HG03103 (cell line): ENCODE measurements around the gene CIRBP.

Source experiments
- ATAC-seq: cut with Tn5 transposase; IDR thresholded peaks from one replicate; pipeline ENCODE4 v1.9.1; 2021; ENCODE audit warnings: low read depth; ENCODE audit not compliant: unreplicated experiment

Gene CIRBP

GRCh38 chr19:1288833-1289685 is 19.9 kb downstream of the CIRBP start:
- no peak for ATAC-seq

- ATAC-seq, result no peak
Measured at GRCh38 chr19:1289686-1290025, 20.5 kb downstream of the CIRBP start.

GRCh38 chr19:1290196-1290702 is 21.1 kb downstream of the CIRBP start:
- ATAC-seq, result no peak

GRCh38 chr19:1290703-1291651 is 21.8 kb downstream of the CIRBP start:
- ATAC-seq, result no peak

- ATAC-seq, result no peak
Measured at GRCh38 chr19:1291761-1292418, 22.8 kb downstream of the CIRBP start.

DNA sequence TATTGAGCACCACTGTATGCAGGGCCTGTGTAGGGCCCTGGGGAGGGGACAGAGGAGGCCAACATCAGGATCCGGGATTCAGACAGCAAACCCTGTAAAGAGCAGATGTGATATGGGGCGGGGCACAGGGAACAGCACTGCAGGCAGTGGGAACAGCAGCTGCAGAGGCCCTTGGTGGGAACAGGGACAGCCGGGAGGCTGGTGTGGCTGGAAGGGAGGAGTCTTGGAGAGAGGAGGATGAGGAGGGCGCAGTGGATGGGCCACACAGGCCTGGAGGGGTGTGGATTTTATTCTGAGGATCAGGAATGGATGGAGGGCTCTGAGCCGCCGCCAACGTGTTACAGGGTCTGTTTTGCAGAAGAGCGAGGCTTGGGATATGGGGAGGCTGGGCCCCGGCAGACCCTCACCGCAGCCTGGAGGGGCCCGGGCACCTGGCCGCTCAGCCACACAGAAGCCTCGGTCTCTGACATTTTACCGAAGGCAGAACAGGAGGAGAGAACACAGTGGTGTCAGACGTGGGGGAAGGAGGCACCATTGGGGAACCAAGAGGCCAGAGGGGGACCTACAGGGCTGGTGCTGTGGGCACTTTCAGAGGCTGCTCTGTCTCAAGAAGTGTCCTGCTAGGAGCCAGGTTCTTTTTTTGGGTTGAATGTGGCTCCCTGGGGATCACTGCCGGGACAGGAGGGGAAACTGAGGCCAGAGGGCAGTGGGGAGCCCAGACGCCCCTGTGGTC is 23.5 kb downstream of the CIRBP start:
- ATAC-seq, result no peak

DNA sequence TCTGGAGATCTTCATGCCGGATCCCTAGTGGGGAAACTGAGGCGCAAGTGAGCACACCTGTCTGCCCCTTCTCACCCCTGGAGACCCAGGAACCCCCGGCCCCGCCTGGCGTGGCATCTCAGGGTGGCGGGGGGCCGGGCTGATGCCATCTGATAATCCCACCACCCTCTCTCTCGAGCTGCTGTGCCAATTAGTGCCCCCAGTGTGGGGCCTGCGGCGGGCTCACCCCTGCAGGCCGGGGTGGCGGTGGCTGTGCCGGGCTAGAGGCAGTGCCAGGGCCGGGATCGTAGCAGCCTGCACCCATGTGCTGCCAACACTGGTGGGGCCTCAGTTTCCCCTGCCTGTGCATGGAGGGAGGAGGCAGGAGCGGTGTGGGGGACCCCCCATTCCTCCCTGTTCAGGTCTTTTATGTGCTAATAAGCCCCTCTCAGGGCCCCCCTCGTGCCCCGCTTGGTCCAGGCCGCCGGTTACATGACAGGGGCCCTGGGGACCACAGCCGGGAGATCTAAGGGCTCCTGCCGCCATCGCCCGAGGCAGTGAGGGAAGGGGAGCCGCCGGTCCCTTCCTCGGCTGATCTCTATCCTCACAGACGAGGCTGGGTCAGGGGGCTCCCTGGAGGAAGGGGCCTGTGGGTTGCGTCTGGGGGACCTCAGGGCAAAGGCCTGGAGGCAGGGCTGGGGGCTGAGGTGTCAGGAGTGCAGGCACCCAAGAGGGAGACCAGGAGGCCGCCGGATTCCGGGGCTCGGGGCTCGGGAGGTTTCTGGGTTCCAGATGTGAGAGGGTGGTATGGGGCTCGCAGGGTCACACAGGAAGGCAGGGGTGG is 24.9 kb downstream of the CIRBP start:
- ATAC-seq, result no peak

DNA sequence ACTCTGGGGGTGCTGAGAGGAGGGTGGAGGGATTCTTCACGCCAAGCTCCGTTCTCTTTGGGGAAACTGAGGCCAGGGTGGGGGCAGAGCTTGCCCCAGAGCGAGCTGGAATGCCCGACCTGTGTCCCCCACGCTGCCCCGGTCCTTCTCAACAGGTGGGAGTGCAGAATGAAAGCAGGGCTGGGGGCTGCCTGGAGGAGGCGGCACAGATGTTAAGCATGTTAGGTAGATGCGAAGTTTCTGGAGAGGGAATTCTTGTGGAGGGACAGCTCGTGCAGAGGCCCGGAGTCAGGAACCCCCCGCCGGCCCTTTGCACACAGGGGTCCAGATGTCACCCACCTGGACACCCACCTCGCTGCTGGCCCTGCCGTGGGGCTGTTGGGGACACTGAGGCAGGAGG is 25.6 kb downstream of the CIRBP start:
- no peak for ATAC-seq

GRCh38 chr19:1295169-1296012 is 26.3 kb downstream of the CIRBP start:
- no peak for ATAC-seq

- no peak for ATAC-seq
Measured at GRCh38 chr19:1296078-1296477, 26.9 kb downstream of the CIRBP start.

- ATAC-seq, result no peak
Measured at GRCh38 chr19:1296575-1297271, 27.6 kb downstream of the CIRBP start.

- ATAC-seq, result no peak
Measured at GRCh38 chr19:1298235-1298634, 29.1 kb downstream of the CIRBP start.

DNA sequence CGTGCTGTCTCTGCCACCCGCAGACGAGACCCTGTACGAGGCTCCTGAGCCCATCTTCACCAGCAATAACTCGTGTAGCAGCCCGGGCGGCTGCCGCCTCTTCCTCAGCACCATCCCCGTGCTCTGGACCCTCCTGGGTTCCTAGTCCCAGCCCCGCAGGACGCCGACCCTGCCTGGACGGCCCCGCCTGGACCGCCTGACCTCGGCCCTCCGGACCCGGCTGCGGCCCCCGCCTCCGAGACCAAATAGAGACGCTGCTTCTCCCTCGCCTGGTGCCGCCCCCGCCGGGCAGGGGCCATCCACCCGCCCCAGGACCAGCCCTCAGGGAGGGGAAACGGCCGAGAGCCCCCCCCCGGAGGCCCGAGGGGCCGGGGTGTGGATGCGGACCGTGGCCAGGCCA is 30.7 kb downstream of the CIRBP start:
- ATAC-seq, result no peak

DNA sequence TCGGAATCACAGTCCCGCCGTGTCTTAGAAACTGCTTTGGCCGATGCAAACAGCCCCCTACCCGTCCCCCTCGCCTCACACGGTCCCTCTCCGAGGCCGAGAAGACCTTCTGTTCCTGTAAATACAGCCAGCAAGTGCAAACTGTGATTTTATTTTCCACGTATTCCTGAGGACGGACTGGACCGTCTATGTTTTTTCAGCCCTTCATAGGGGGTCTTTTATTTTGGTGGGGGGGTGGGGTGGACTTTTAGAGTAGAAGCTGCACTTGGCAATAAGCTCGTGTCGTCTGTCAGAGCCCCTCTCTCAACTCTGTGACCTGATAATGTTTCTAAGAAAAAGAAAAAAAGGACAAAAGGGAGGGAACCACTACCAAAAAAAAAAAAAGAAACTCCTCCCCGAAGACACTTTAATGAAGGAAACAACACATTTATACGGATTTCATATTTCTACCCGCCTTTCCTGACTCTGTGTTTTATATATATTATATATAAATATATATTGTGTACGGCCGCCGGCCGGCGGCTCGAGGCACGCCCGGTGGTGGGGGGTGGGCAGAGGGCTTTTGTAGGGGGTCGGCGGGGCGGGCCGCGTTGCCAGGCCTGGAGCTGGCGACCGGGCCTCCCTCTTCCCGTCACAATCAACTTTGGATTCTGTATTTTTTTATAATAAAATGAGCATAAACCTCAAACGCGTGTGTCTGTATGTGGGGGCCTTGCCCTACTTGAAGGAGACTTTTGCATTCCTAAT is 31.8 kb downstream of the CIRBP start:
- ATAC-seq, result no peak

GRCh38 chr19:1302533-1303239 is 33.6 kb downstream of the CIRBP start:
- no peak for ATAC-seq

GRCh38 chr19:1304197-1304924 is 35.2 kb downstream of the CIRBP start:
- ATAC-seq, result no peak
